OCI-M2 (cell line): ENCODE measurements around the gene PLPPR1.

Source experiments
- DNase-seq: peaks from one replicate; lab custom pipeline; 2025; ENCODE audit not compliant: unreplicated experiment; lab: John Stamatoyannopoulos, UW

PLPPR1 gene

DNA sequence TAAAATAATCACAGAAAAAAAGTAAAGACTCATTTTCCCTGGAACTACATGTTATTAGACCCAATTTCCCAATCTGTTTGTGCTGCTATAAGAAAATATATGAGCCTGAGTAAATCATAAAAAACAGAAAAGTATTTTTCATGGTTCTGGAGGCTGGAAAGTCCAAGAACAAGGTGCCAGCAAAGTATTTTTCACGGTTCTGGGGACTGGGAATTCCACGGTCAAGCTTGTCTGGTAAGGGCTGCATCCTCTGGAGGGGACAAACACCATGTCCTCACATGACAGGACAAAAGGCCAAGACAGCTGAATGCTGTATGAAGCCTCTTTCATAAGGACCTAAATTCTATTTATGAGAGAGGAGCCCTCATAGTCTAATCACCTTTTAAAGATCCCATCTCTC is 172.3 kb downstream of the PLPPR1 start:
- DNase-seq, result no peak

DNA sequence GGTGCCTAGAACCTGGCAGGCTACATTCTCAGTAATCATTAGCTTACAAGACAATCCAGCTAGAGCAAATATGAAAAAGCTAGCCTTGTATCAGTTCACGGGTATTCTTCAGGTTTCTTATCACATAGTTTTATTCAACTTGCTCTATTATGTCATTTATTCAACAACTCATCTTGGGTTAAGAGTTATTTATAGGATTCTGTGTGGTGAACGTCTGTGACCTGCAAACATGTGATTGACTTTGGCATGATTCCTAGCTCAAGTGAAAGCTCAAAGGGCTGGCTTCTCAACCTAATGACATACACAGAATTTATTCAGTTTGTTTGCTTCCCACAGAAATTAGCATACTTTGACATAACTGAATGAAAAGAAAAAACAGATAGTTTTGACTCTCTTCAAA is 173.1 kb downstream of the PLPPR1 start:
- DNase-seq, result no peak

DNA sequence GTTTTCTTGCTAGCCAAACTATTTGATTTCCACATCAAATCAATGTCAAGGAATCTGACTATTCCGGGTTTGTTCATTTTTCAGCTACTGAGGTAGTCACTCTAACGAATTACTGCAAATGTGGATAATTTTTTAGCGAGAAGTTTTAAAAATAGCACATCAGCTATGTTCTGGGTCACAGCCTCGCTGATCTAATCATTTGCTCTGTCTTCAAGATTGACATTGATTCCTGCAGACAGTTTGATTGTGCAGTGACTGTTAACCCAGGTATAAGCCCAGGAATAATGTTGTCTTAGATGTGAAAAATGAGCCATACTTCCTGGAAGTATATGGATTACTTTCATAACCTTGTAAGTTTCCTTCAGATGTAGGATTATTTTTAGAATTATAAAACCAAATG is 181.1 kb downstream of the PLPPR1 start:
- no peak for DNase-seq

DNA sequence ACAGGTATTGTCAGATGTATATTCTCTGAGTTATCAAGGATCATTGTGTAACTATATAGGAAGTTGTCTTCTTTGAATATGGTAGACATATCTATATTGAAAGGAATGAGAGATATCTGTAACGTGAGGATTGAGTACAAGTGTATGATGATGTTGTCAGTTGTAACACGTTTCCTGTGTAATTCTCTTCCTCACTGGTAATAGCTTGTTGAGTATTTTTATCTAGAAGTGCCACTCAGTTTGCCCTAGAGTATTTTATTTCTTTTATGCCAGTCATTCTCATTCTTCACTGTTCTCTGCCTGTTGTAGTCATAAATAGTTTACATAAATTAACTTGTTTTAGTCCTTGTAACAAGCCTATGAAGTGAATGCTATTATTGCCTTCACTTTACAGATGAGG is 184.1 kb downstream of the PLPPR1 start:
- no peak for DNase-seq

DNA sequence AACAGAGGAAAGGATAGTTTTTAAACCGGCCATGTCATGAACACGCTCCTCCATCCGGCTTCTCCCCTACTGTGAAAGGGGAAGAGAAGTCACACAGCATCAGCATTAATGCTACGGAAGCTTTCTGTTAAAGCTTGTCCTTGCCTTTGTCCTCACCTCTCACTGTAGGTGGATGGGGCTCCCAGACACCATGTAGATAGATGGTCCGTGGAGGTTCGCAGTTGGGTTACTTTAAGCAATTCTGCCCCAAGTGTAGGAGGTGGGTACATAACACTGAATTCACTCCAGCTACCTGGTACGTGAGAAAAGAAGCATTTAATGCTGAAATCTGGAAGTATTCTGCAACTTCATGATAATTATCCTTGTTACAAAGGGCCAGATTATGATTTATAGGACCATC is 190.5 kb downstream of the PLPPR1 start:
- no peak for DNase-seq

DNA sequence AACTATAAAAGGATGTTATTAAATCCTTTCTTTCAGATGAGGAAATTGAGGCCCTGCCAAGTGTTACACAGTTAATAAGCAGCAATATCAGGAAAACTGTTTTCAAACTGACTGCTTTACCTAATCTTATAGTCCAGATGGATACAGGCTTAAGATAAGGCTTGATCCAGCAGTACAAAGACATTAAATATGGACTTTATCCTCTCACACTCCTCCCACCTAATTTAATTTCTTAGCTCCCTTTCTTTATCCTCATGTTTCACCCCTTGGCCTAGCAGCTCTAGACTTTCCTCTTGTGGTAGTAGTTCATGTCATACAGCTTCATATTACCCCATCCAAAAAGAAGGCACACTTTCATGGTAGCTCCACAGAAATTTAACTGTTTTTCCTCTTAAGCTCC is 191.8 kb downstream of the PLPPR1 start:
- DNase-seq, result no peak

DNA sequence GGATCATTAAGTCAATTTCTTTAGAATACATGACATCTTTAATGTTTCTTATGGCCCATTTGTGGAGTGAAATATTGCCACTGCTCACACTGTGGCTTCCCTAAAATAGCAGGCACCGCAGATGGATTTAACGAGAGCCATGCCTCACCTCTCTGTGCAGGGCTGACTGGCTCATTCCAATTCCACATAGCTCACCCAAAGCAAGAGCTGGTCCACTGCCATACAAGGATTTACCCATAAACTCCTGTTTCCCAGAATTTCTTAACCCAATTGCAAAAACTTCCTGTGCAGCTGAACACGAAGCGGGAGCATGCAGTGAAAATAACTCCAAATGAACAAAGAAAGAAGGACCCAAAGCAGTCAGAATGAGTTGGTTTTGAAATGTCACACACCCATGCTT is 196.7 kb downstream of the PLPPR1 start:
- no peak for DNase-seq

DNA sequence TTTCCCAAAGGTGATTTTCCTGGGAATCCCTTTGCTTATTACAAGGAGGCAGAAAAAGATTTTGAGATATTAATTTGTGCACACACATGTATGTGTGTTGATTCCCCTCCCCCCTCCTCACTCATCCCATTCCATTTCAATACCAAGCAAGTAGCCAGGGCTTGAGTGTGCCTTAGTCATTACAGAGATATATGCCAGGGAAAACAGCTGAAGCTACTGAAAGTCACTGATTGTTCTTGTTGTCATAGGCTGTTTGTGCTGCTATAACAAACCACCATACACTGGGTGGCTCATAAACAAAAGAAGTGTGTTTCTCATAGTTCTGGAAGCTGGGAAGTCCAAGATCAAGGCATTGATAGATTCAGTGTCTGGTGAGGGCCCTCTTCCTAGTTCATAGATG is 197.6 kb downstream of the PLPPR1 start:
- DNase-seq, result no peak

DNA sequence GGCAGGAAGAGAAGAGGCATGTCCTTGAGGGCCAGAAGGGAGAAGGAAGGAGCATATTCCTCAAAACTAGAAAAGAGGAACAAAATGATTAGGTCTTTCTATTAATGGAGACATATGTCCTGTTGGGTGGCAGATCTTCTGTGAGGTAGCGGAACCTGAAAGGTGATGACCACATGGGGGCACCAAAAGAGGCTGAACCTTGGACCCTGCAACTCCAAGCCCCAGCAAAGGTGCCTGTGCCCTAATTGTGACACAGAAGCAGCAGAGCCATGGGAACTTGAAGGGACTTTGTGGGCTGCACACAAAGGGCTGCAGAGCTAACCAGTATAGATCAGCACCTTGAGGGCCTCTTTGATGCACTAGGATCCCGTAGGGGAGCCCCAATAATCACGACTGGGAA is 198.3 kb downstream of the PLPPR1 start:
- DNase-seq, result no peak

DNA sequence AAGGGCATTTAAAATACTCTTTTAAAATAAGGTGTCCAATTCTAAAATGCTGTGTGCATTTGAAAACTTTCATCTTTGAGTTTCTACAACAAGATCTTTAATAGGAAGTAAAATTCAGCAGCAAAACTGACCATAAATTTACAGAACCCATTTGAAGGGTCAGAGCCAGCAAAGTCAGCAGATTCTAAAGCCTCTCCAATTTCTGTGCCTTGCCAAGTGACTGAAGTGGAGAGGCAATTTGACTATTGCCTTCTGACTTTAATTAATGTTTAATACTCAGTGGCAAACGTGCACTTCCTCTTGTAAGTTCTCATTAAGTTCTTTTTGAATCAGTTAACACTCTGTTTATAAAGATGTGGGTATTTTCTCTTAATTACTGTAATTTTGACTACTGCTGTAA is 201.1 kb downstream of the PLPPR1 start:
- no peak for DNase-seq

DNA sequence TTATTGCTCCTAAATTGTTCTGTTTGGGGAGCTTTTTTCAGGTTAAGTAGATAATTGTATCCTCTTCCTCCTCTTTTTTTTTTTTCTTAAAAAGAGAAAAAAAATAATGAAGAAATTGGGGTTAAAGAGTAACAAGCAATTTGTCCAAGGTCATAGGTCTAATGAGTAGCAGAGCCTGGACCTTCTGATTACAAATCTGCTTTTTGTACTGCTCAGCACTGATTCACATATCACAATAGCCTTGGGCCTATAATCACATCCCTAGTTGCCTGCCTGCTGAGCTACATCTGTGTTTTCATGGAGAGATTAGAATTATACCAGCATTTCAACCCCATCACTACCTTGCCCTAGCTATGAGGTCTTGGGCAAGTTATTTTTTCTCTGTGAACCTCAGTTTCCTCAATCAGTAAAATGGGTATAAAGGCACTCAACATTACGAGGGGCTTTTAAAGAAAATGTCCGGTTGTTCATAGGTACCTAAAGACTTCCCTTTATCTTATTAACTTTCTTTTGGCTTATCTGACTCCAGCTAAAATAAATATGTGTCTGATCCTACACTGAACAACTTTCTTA is 204.0 kb downstream of the PLPPR1 start:
- no peak for DNase-seq

DNA sequence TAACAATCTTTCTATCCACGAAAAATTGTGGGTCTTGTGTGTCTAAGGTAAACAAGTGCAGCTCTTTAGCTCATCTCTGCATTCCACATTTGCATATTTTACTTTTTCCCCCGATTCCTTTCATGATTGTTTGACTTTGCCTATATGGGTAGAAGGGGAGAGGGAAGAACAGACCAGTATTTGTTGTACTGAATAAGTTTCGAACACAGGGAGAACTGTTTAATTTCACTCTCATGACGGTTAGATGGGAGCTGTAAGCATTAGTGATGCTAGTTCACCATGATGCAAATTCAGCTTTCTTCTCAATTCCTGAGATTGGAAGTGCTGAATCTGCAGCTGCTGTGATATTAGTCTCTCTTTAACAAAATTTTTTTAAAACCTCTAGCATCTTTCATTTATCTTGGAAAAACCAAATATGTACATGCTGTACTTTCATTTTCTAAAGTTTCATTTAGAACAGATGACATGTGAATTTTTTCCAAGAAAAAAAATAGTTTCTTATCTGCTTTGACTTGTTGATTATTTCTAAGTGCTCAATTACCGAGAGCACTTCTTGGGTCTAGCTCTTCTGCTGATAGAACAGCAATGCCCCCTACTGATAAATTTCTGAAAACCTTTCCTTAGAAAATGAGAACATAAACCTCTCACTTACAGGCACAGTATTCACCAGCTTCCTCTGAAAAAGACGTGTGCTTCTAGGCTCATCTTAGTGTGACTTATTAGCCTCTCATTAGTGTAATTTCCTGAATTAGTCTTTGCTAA is 206.8 kb downstream of the PLPPR1 start:
- DNase-seq, result no peak

DNA sequence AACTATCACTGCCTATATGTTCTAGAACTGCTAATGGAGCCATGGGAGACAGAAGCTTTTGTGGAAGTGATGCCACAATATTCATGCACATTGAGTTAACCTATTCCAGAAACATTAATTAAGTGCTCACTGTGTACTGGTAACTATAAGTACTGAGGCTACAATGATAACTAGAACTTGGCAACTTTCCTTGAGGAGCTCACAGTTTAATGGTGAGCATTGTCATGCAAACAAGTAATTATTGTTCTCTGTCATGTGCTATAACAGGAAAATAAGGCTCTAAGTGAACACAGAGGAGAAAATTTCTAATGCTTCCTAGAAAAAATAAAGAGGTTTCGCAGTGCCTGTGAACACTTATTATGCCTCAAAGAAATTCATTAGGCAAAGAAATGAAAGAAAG is 214.1 kb downstream of the PLPPR1 start:
- no peak for DNase-seq

DNA sequence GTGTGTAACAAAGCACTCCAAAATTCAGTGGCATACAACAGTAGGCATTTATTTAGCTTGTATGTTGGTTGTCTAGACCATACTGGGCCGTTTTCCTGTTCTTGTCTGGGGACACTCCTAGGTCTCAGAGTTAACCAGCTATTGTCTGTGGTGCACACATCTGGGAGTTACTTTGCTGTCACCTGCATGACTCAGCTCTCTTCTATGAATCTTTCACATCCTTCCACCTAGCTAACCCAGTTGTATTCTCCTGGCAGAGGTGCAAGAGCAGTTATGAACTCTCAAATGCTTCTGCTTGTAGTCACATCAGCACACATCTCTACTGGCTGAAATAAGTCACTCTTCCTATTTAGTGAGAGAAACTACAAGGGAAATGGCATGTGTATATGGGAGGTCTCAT is 218.2 kb downstream of the PLPPR1 start:
- DNase-seq, result no peak

DNA sequence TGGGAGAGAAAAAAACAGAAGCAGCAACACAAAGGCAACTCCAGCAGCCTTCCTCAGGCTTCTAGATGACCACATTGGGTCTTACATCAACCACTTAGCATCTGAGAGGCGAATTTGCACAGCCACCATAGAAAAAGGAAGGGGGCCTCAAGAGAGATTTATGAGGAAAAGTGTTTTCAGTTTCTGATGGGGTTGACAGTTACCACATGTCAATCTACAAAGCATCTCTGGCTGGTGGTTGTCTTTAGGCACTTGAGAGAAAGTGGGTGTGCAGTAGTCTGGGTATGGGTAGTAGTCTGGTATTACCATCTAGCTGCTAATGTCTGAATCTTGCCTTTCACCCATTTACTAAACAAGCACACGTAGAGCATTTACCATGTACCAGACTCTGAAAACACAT is 218.8 kb downstream of the PLPPR1 start:
- DNase-seq, result no peak

DNA sequence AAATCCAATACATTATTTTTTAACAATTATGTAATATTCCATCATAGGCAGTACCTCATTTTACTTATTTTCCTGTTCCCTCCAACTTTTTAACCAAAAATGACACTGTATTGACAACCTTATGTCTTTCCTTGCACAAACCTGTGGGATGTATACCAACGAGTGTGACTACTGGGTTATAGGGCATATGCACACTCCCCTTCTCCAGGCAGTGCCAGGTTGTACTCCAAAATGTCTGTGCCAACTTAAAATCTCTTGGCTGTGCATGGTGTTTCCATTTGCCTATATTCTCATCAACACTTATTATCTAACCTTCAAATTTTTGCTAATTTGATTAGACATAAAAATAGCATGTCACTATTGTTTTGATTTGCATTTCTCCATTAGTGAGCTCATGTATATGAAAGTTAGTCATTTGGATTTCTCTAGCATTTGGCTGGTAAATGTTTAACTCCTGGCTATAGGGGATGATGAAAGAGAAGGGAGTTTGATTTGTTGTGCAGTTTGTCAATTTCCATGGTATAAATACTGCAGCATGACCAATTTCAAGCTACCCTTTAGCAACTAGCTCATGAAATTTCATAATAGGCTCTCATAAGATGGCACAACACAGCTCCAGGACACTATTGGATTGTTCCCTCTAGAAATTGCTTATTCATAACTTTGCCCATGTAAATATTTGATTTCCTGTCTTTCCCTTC is 226.4 kb downstream of the PLPPR1 start:
- no peak for DNase-seq

DNA sequence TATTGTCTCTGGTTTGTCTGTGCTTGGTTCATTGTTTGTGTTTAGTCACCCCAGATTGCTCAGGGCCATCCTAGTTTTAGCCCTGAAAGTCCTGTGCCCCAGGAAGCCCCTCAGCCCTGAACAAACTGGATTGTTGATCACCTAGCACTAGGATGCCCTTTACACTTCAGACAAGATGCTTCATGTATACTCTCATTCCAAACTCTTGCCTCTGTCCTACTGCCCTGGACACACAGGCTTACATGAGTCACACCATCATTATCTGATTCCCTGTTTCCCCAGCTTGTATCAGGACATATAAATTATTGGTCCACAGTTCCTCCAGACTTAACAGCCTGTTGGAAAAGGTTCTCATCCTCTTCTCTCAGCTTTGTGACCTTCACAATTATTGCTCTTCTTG is 236.2 kb downstream of the PLPPR1 start:
- no peak for DNase-seq

DNA sequence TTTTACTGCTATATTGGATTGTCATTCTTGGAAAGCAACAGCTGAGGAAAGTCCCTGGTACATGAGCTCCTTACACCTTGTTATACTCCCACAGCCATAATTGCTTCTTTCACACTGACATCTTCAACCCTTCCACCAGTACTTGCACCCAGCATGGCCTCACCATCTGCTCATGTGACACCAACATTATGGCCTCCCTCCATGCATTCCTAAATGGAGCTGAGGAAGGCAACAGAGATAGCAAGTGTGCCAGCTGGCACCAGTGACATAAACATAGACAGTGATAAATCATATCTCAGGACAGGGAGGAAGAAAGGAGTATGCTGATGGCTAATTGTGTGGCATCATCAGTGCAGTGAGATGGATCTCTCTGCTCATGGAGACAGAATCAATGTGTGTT is 236.7 kb downstream of the PLPPR1 start:
- no peak for DNase-seq

DNA sequence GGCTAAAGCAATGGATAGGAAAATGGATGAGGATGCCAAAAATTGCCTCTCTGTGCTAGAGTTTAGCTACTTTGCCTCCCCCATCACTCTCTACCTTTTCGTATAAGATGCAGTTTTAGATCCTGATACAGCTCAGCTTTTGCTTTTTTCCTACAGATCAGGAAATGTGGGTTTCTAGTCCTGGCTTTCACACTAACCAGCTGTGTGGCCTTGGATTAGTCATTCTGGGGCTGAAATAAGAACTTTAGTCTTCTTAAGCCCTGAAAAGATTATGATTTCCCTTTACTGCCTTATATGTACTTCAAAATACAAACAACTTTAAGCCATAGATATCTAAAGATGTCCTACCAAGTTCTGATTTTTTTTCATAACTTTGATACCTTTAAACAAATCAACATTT is 239.9 kb downstream of the PLPPR1 start:
- no peak for DNase-seq

DNA sequence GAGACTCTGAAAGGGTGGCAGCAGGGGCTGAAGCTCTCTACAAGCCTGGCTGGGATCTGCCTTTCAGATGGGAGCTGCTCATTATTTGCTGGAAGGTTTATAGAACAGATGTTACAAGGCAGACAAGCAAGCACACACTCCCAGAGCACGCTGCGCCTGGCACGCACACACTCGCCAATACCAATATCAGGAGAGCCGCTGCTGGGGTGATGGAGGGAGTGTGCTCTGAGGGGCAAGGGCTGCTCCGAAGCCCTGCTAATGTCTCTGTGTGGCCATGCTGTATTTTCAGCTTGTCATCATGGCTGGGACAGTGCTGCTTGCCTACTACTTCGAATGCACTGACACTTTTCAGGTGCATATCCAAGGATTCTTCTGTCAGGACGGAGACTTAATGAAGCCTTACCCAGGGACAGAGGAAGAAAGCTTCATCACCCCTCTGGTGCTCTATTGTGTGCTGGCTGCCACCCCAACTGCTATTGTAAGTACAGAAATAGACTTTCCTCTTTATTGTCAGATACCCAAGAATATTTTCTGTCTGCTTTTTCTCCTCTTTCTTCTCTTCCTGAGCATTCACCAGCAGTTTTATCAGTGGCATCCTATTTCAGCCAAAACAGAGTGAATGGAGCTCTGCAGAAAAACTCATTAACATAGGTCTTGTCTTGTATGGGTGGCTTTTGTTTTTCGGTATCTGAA is 241.2 kb downstream of the PLPPR1 start:
- DNase-seq, result no peak

DNA sequence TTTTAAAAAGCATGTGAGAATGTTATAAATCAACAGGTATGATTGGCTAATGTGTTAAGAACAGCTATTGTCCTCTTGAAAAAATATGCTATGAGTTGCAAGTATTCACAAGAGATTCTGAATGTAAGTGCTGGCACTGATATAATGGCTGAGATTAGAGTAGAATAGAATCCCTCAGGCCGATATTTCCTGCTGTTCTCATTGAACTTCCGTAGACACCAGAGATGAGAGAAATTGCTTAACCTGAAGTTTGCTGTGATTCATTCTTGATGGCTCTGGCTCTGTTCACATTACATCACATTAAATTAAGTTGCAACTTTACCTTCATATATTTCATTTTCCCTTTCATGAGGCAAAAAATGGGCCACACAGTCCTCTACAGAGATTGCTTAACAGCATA is 241.8 kb downstream of the PLPPR1 start:
- no peak for DNase-seq

DNA sequence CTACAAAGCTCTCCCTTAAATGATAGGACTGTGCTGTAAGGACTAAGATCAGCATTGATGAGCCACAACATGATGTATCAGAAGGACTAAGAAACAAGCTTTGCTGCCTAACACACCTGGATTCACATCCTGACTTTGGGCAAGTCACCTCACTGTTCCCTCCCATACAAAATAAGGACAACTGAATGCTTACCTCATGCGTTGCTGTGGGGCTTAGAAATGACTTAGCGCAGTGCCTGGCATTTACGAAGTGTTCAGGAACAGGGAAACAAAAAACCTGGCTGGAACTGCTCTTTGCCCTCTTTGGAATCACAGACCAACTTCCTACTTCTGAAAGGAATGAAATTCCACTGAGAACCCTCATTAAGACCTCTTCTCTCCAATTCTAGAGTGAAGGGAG is 242.6 kb downstream of the PLPPR1 start:
- DNase-seq, result no peak
